Lower leg skin (tissue), 3 donors: ENCODE data around the gene CGB5.
"Not testable (repeated sequence)": the region's sequence is repeated elsewhere in the genome, so short reads cannot be mapped to it uniquely, and the experiment has no call there.

Experiments used
- POLR2A ChIP-seq, 2 donors: fragments of 450-650 bp; IDR thresholded peaks; one replicate each; pipeline ENCODE4 v1.6.1; 2016 to 2017; ENCODE audit warnings: antibody characterized with exemption in 2 of 2, mild to moderate bottlenecking in 1 of 2, moderate library complexity in 1 of 2
- TF ChIP-seq, protein P1 (sequence below), 3 donors: fragments of 450-650 bp; IDR thresholded peaks; one replicate each; pipeline ENCODE4 v1.5.1; 2016; ENCODE audit warnings: antibody characterized with exemption in 3 of 3, mild to moderate bottlenecking in 3 of 3, moderate library complexity in 2 of 3

DNA sequence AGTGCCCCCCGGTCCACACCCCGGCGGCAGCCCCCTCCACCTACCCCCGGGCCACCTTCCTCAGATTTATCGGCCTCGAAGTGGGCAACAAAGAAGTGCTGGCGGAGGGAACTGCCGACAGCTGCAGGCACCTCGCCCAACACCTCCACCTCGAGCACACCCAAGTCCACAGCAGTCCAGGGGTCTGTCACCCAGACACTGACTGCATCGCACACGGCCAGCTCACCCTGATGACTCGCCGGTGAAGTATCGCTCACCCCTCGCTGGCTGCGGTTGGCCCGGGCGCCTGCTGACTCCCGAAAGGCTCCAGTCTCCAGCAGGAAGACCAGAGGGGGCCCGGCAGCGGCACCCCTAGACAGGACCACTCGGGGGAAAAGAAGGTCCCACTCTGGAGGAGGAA lies 18.0 kb upstream of the CGB5 start:
- TF ChIP-seq, protein P1, sequence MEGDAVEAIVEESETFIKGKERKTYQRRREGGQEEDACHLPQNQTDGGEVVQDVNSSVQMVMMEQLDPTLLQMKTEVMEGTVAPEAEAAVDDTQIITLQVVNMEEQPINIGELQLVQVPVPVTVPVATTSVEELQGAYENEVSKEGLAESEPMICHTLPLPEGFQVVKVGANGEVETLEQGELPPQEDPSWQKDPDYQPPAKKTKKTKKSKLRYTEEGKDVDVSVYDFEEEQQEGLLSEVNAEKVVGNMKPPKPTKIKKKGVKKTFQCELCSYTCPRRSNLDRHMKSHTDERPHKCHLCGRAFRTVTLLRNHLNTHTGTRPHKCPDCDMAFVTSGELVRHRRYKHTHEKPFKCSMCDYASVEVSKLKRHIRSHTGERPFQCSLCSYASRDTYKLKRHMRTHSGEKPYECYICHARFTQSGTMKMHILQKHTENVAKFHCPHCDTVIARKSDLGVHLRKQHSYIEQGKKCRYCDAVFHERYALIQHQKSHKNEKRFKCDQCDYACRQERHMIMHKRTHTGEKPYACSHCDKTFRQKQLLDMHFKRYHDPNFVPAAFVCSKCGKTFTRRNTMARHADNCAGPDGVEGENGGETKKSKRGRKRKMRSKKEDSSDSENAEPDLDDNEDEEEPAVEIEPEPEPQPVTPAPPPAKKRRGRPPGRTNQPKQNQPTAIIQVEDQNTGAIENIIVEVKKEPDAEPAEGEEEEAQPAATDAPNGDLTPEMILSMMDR (IDR thresholded peaks at IDR 0.05): not testable (repeated sequence)
- TF ChIP-seq POLR2A (IDR thresholded peaks at IDR 0.05): not testable (repeated sequence)
